DND-41 (cell line): ENCODE results near the gene ZNF592.
"Not testable (repeated sequence)": the region's sequence is repeated elsewhere in the genome, so short reads cannot be mapped to it uniquely, and the experiment has no call there.

ENCODE experiments used
- ATAC-seq: fragments of 200-7000 bp; cut with Tn5 transposase; 3 replicates; pipeline ENCODE4 v1.9.1; 2021; ENCODE audit warnings: low read depth; ENCODE audit not compliant: insufficient read depth
- DNase-seq: peaks from one replicate; pipeline ENCODE4 v3.0.0-alpha.2; 2020
- H2AFZ ChIP-seq: 2 replicates; pipeline ENCODE4 v1.6.0; 2012; ENCODE audit warnings: low read depth, low read length
- H3K27ac ChIP-seq: 2 replicates; pipeline ENCODE4 v1.5.1; 2012; ENCODE audit warnings: low read length, inconsistent platforms
- H3K27me3 ChIP-seq: fragments of 200-600 bp; sonication (generic); 2 replicates; pipeline ENCODE4 v1.6.0; 2012; ENCODE audit warnings: low read length, mild to moderate bottlenecking, inconsistent platforms; ENCODE audit not compliant: insufficient read depth, poor library complexity
- H3K36me3 ChIP-seq: 2 replicates; pipeline ENCODE4 v1.5.1; 2012; ENCODE audit warnings: low read length, inconsistent platforms; ENCODE audit not compliant: insufficient read depth
- H3K4me1 ChIP-seq: 2 replicates; pipeline ENCODE4 v1.5.1; 2012; ENCODE audit warnings: mild to moderate bottlenecking, low read length; ENCODE audit not compliant: insufficient read depth
- H3K4me2 ChIP-seq: 2 replicates; pipeline ENCODE4 v1.6.0; 2012; ENCODE audit warnings: mild to moderate bottlenecking, moderate library complexity, low read length, inconsistent platforms; ENCODE audit not compliant: insufficient read depth
- H3K4me3 ChIP-seq, 2 experiments: fragments of 200-600 bp in 1 of 2; shearing (Covaris generic) in 1 of 2; 2 replicates each; pipeline ENCODE4 v1.5.1; 2012 to 2016; ENCODE audit warnings: inconsistent platforms in 2 of 2, low read length in 2 of 2, mild to moderate bottlenecking in 2 of 2, low read depth in 1 of 2, moderate library complexity in 1 of 2
- H3K79me2 ChIP-seq: 2 replicates; pipeline ENCODE4 v1.6.0; 2012; ENCODE audit warnings: low read length, inconsistent platforms; ENCODE audit not compliant: insufficient read depth
- H3K9ac ChIP-seq: 2 replicates; pipeline ENCODE4 v1.6.0; 2012; ENCODE audit warnings: low read depth, mild to moderate bottlenecking, inconsistent platforms, low read length, moderate library complexity
- H3K9me3 ChIP-seq: 2 replicates; pipeline ENCODE4 v1.5.1; 2012; ENCODE audit warnings: low read length, moderate library complexity, mild to moderate bottlenecking, inconsistent platforms; ENCODE audit not compliant: insufficient read depth, severe bottlenecking
- H4K20me1 ChIP-seq: 2 replicates; pipeline ENCODE4 v1.6.0; 2012; ENCODE audit warnings: low read length; ENCODE audit not compliant: insufficient read depth
- EZH2 ChIP-seq: IDR thresholded peaks from 3 replicates; pipeline ENCODE4 v1.6.1; 2012; ENCODE audit warnings: borderline replicate concordance, low read depth, mild to moderate bottlenecking, moderate library complexity, low read length, inconsistent platforms; ENCODE audit not compliant: severe bottlenecking
- TF ChIP-seq, protein P1 (sequence below): IDR thresholded peaks from 2 replicates; pipeline ENCODE4 v1.5.1; 2012; ENCODE audit warnings: borderline replicate concordance, low read length, moderate library complexity, mild to moderate bottlenecking; ENCODE audit not compliant: poor library complexity, severe bottlenecking; ENCODE audit errors: extremely low read depth

ZNF592 gene

DNA sequence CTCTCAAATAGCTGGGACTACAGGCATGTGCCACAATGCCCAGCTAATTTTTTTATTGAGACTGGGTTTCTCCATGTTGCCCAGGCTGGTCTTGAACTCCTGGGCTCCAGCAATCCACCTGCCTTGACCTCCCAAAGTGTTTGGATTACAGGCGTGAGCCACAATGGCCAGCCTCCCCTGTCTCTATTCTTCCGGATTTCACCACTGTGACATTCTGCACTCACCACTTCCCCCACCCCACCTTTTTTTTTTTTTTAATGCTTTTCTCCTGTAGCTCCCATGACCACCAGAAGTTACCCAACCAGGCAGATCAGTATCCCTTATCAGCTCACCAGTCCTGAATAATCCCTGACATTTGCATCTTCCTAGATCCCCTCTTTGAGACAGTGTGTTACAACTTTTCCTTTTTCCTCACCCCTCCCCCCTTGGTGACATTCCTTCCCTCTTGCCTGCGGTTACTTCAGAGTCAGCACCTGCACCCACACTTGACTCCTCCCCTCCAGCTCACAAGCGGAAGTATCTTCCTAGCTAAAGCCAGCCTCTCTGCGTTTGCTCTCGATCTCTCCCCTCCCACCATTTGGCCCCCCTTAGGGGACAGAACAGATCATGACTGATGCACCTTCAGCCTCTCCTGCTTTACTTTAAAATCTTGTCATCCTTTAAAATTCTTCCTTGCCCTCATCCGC, 13.5 kb upstream of the ZNF592 start:
- peak; percentile 98 for ATAC-seq
- peak; percentile 91 for DNase-seq
- no peaks in the 10 kb centered on the region for H3K9me3 ChIP-seq
- no peaks in the 10 kb centered on the region for H3K36me3 ChIP-seq
- TF ChIP-seq, protein P1, sequence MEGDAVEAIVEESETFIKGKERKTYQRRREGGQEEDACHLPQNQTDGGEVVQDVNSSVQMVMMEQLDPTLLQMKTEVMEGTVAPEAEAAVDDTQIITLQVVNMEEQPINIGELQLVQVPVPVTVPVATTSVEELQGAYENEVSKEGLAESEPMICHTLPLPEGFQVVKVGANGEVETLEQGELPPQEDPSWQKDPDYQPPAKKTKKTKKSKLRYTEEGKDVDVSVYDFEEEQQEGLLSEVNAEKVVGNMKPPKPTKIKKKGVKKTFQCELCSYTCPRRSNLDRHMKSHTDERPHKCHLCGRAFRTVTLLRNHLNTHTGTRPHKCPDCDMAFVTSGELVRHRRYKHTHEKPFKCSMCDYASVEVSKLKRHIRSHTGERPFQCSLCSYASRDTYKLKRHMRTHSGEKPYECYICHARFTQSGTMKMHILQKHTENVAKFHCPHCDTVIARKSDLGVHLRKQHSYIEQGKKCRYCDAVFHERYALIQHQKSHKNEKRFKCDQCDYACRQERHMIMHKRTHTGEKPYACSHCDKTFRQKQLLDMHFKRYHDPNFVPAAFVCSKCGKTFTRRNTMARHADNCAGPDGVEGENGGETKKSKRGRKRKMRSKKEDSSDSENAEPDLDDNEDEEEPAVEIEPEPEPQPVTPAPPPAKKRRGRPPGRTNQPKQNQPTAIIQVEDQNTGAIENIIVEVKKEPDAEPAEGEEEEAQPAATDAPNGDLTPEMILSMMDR: no peak
- TF ChIP-seq EZH2: no peak
- H3K4me3 ChIP-seq: peak overlapping the region in 1 of 2 experiments; percentile 52; a peak in 2 of 4 replicates
- H3K4me1 ChIP-seq: peaks cover 28% of the 10 kb centered on the region
- H3K4me2 ChIP-seq: peak overlapping the region; percentile 67
- H4K20me1 ChIP-seq: no peaks in the 10 kb centered on the region
- peak overlapping the region; percentile 79 for H3K27ac ChIP-seq
- no peaks in the 10 kb centered on the region for H3K79me2 ChIP-seq
- peak overlapping the region; percentile 41 for H3K9ac ChIP-seq
- peak overlapping the region; percentile 58 for H2AFZ ChIP-seq
- H3K27me3 ChIP-seq: no peaks in the 10 kb centered on the region

- peaks cover 28% of the 10 kb centered on the region for H3K4me1 ChIP-seq
- peak; percentile 52; the same call in 2 of the 3 replicates for ATAC-seq
- not testable (repeated sequence) for H3K27me3 ChIP-seq, H3K36me3 ChIP-seq, H3K9me3 ChIP-seq, H3K79me2 ChIP-seq, H4K20me1 ChIP-seq, DNase-seq
- H3K4me3 ChIP-seq: peak overlapping the region in 1 of 2 experiments; percentile 52; a peak in 2 of 4 replicates
- peak overlapping the region; percentile 58 for H2AFZ ChIP-seq
- peak overlapping the region; percentile 67 for H3K4me2 ChIP-seq
- H3K9ac ChIP-seq: peak overlapping the region; percentile 41
- H3K27ac ChIP-seq: peak overlapping the region; percentile 79
Measured at GRCh38 chr15:84735480-84736061, 12.8 kb upstream of the ZNF592 start.

GRCh38 chr15:84736375-84736774, 12.0 kb upstream of the ZNF592 start:
- ATAC-seq (no peak), DNase-seq (peak; percentile 12)
- Histone ChIP-seq H3K4me2 (no peak overlapping the region), H3K27me3 (no peaks in the 10 kb centered on the region), H3K9me3 (no peaks in the 10 kb centered on the region), H2AFZ (no peak overlapping the region), H3K79me2 (no peaks in the 10 kb centered on the region), H4K20me1 (no peaks in the 10 kb centered on the region), H3K27ac (no peak overlapping the region), H3K4me1 (peaks cover 28% of the 10 kb centered on the region), H3K36me3 (no peaks in the 10 kb centered on the region), H3K4me3 (no peak overlapping the region), H3K9ac (no peak overlapping the region)
- TF ChIP-seq, protein P1: no peak
- TF ChIP-seq EZH2: no peak

- H3K27me3 ChIP-seq: no peaks in the 10 kb centered on the region
- no peaks in the 10 kb centered on the region for H3K79me2 ChIP-seq
- H4K20me1 ChIP-seq: no peaks in the 10 kb centered on the region
- no peak overlapping the region for H3K4me3 ChIP-seq
- ATAC-seq: no peak
- H3K4me2 ChIP-seq: no peak overlapping the region
- TF ChIP-seq EZH2: no peak
- TF ChIP-seq, protein P1: no peak
- no peaks in the 10 kb centered on the region for H3K36me3 ChIP-seq
- H3K9ac ChIP-seq: no peak overlapping the region
- DNase-seq: no peak
- H3K9me3 ChIP-seq: no peaks in the 10 kb centered on the region
- H2AFZ ChIP-seq: no peak overlapping the region
- H3K27ac ChIP-seq: no peak overlapping the region
- peaks cover 28% of the 10 kb centered on the region for H3K4me1 ChIP-seq
Measured at GRCh38 chr15:84737005-84737404, 11.4 kb upstream of the ZNF592 start.
